ENCODE measurements around the gene TMPRSS7.

DNA sequence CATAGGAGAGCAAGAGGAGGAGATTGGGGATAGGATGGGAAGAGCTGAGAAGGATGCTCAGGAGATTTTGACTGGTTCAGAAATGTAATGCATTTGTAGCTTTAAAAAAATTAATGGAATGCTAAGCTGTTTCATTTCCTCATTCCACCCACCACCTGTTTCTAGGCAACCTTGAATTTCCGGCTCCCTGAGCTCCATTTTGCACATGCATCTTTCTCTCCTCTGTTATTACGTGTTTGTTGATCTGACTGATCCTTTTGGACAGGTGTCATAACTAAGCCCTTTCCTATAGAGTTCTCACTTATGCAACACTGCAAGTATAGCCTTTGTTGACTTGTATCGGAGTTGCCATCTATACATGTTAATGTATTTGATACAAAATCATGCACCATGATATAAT, 4.3 kb downstream of the TMPRSS7 start:
- TF ChIP-seq CTCF (conservative IDR thresholded peaks at IDR 0.05; ENCODE audit: low read depth in 2 of 2) (no peak), POLR2AphosphoS5 (IDR thresholded peaks at IDR 0.05; ENCODE audit: low read depth) (no peak)
- TF ChIP-seq, protein P1, sequence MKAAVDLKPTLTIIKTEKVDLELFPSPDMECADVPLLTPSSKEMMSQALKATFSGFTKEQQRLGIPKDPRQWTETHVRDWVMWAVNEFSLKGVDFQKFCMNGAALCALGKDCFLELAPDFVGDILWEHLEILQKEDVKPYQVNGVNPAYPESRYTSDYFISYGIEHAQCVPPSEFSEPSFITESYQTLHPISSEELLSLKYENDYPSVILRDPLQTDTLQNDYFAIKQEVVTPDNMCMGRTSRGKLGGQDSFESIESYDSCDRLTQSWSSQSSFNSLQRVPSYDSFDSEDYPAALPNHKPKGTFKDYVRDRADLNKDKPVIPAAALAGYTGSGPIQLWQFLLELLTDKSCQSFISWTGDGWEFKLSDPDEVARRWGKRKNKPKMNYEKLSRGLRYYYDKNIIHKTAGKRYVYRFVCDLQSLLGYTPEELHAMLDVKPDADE (IDR thresholded peaks at IDR 0.05), result no peak
- TF ChIP-seq, protein P2, sequence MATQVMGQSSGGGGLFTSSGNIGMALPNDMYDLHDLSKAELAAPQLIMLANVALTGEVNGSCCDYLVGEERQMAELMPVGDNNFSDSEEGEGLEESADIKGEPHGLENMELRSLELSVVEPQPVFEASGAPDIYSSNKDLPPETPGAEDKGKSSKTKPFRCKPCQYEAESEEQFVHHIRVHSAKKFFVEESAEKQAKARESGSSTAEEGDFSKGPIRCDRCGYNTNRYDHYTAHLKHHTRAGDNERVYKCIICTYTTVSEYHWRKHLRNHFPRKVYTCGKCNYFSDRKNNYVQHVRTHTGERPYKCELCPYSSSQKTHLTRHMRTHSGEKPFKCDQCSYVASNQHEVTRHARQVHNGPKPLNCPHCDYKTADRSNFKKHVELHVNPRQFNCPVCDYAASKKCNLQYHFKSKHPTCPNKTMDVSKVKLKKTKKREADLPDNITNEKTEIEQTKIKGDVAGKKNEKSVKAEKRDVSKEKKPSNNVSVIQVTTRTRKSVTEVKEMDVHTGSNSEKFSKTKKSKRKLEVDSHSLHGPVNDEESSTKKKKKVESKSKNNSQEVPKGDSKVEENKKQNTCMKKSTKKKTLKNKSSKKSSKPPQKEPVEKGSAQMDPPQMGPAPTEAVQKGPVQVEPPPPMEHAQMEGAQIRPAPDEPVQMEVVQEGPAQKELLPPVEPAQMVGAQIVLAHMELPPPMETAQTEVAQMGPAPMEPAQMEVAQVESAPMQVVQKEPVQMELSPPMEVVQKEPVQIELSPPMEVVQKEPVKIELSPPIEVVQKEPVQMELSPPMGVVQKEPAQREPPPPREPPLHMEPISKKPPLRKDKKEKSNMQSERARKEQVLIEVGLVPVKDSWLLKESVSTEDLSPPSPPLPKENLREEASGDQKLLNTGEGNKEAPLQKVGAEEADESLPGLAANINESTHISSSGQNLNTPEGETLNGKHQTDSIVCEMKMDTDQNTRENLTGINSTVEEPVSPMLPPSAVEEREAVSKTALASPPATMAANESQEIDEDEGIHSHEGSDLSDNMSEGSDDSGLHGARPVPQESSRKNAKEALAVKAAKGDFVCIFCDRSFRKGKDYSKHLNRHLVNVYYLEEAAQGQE (IDR thresholded peaks at IDR 0.05; ENCODE audit: unreplicated experiment), result no peak

Measured in GM23338 (cell line).